HG03280 (cell line): Measurements from ENCODE around the gene AHRR.
"Not testable (repeated sequence)": the region's sequence is repeated elsewhere in the genome, so short reads cannot be mapped to it uniquely, and the experiment has no call there.

Source experiments
- ATAC-seq: cut with Tn5 transposase; IDR thresholded peaks from one replicate; pipeline ENCODE4 v1.9.1; 2021; ENCODE audit warnings: mild to moderate bottlenecking, moderate library complexity; ENCODE audit not compliant: unreplicated experiment

Gene AHRR

DNA sequence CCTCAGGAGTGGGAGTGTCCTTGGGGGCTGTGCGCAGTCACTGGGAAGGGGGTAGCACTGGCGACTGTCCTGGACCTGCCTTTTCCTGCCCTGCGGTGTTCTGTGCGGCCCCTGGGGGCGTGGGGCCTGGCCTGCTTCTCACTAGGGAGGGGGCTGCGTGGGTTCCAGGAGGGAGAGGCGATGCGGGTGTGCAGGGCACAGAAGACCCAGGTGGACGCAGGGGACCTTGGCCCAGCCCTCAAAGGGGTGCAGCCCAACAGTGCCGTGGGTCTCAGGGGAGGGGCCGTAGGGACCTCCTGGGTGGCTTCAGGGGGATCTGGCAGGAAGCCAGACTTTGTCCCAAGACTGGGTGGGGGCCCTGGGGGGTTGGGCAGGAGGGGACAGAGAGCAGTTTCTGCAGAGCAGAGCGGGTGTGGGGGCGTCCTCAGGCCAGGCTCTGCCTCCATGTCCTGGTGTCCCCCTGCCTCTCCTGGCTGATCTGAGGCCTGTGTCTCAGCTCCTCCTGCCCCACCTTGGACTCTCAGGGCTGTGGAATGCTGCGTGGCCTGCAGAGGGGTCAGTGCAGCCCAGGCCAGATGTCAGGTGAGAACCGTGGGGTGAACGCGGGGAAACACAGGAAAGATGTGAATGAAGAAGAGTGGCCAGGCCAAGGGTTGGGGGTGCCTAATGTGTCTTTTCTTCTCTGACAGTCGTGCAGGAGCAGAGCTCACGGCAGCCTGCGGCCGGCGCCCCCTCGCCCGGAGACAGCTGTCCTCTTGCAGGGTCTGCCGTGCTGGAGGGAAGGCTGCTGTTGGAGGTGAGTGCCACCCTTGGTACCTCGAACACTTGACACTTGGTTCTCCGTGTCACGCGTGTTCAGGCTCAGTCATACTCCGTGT is 54.6 kb downstream of the AHRR start:
- no peak for ATAC-seq

DNA sequence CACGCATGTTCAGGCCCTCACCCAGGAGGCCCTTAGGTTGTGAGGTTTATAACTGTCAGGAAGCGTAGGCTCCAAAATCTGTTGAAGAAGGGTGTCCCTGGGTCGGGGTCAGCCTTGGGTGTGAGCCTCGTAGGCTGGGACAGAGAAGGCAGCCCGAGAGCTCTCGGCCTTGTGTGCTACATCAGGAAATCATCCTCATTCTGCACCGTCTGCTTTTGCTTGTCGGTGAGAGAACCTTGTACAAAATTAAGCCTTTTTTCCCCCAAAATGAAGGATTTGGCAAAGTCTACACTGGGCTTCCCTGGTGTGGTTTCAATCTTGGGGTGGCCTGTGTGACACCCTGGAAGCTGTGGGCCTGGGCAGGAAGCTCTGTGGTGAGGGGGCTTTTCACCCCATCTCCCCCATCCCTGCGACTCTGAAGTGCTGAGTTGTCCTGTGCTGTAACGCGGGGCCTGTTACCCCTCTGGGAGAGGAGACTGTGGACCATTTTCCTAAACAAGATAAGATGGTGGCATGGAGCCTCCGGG is 55.3 kb downstream of the AHRR start:
- no peak for ATAC-seq

DNA sequence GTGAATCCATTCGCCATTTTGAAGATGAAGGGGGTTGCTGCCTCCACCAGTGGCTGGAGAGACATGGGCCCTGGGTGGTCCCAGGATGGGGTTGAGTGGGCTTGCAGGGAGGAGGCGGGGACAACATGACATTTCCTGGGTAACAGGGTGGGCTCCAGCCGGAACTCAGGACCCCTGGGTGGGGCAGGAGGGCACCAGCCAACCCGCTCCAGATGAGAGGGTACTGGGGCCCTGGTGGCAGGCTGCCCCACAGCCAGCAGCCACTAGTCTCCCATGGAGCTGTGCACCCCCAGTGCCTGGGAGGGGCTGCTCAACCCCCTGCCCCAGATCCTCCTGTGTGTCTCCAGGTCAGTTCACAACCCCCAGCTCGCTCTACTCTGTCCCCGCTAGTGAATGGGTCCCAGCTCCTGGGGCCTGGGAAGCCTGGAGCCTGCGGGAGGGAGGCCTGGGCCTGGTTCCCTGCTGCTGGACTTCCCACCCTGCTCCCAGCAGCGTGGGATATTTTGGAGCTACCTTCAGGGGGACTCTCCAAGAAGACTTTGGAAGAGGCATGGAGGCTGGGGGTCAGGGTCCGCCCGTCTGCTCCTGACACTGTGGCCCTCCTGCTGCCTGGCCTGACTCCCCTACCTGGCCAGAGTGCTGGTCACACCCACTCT is 55.9 kb downstream of the AHRR start:
- ATAC-seq: no peak

DNA sequence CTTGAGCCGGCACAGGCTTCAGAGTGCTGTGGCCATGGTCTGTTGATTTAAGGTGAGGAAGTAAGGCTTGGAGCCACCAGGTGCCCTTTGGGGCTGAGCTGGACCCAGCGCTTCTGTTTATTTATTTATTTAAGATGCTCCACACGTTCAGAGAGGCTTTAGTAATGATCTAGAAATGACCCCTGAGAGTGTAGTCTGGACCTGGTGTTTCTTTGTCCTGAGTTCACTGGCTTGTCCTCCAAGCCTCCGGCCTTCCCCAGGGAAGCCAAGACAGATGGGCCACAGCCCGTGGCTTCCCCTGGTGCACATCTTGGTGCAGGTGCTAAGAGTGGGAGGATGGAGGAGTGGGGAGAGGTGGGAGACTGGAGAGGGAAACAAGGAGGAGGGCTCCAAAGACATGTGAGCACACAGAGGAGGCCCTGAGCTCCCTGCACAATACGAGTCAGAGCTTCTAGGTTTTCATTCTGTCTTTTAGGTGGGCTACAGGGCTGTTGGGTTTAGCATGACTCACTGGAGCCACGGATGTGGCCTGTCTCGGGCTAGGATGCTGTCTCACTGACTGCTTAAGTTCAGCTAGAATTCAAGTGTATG is 56.9 kb downstream of the AHRR start:
- no peak for ATAC-seq

DNA sequence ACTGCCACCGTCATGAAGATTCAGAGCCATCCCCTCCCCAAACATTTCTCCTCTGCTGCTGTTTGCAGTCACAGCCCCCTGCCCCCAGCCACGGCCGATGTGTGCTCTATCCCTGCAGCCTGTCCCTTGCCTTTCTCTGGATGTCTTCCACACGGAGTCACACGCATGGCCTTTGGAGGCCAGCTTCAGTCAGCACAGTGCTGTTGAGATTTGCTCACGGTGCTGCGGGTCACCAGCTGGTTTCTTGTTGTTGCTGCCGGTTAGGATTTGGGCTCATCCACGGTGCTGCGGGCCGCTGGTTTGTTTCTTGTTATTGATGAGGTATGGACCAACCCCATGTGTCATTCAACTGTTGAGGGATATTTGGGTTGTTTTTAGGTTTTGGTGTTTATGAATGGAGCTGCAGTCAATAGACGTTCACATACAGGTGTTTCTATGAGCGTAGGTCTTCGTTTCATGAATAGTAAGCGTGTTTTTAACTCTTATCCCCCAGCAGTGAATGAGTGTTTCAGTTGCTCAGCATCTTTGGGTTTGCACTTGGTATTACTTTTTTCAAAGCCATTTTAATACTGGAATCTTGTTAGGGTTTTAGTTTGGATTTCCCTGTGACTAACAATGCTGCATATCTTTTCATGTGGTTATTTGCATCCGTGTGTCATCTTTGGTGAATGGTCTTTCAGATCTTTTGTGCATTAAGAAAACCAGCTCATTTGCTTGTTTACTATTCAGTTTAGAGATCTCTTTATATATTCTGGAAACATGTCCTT is 57.6 kb downstream of the AHRR start:
- ATAC-seq: no peak

DNA sequence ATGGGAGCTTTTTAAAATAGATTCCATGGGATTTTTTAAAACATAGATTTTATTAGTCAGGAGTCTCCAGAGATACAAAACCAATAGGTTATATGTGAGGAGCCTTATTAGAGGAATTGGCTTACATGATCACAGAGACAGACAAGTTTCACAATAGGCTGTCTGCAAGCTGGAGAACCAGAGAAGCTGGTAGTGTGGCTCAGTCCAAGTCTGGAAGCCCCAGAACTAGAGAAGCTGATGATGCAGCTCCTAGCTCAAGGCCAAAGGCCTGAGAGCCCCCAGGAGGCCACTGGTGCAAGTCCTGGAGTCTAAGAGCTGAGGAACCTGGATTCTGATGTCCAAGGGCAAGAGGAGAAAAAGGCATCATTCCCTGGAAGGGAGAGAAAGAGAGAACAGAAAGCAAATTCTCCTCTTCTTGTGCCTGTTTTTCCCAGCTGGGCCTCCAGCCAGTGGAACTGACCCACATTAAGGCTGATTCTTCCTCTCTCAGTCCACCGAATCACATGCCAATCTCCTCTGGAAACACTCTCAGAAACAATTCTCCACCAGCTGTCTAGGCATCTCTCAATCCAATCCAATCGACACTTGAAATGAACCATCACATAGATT is 59.3 kb downstream of the AHRR start:
- no peak for ATAC-seq

DNA sequence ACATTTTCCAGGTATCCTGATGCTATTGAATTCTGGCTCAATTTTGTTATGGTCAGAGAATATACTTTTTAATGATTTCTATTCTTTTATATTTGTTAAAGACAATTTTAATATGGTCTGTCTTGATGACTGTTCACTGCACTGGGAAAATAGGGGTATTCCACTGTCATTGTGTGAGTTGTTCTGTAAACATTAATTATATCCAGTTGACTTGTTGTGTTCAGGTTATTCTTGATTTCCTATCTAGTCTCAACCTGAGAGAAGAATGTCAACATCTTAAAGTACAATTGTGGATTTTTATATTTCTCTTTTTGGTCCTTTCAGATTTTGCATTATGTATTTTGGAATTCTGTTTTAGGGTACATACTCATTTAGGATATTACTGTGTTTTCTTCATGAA is 61.6 kb downstream of the AHRR start:
- no peak for ATAC-seq

DNA sequence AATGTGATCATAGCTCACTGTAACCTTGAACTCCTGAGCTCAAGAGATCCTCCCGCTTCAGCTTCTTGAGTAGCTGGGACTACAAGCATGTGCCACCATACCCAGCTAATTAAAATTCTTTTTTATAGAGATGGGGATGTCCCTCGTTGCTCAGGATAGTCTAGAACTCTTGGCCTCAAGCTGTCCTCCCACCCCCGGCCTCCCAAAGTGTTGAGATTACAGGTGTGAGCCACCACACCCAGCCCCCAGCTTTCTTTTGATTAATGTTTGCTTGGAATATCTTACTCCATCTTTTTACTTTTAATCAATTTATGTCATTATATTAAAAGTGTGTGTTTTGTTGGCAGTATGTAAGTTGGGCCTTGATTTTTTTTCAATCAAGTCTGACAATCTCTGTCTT is 62.1 kb downstream of the AHRR start:
- ATAC-seq: no peak

DNA sequence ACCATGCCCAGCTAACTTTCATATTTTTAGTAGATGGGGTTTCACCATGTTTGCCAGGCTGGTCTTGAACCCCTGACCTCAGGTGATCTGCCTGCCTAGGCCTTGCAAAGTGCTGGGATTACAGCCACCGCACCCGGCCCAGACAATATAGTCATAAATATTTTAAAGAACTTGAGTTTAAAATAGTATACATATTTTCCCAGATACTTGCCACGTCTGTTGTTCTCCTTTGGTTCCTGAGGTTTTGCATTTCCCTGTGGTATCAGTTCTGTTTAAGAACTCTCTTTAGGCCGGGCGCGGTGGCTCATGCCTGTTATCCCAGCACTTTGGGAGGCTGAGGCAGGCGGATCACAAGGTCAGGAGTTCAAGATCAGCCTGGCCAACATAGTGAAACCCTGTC is 63.1 kb downstream of the AHRR start:
- not testable (repeated sequence) for ATAC-seq

DNA sequence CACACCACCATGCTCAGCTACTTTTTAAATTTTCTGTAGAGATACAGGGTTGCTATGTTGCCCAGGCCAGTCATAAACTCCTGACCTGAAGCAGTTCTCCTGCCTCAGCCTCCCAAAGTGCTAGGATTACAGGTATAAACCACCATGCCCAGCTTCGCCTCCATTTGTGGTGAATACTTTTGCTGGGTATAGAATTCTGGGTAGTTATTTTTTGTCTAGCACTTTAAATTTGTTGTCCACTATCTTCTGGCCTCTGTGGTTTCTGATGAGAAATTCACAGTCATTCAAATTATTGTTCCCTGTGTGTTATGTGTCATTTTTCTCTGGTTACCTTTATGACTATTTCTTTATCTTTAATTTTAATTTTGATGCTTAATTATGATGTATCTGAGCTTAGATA is 63.8 kb downstream of the AHRR start:
- ATAC-seq: no peak

DNA sequence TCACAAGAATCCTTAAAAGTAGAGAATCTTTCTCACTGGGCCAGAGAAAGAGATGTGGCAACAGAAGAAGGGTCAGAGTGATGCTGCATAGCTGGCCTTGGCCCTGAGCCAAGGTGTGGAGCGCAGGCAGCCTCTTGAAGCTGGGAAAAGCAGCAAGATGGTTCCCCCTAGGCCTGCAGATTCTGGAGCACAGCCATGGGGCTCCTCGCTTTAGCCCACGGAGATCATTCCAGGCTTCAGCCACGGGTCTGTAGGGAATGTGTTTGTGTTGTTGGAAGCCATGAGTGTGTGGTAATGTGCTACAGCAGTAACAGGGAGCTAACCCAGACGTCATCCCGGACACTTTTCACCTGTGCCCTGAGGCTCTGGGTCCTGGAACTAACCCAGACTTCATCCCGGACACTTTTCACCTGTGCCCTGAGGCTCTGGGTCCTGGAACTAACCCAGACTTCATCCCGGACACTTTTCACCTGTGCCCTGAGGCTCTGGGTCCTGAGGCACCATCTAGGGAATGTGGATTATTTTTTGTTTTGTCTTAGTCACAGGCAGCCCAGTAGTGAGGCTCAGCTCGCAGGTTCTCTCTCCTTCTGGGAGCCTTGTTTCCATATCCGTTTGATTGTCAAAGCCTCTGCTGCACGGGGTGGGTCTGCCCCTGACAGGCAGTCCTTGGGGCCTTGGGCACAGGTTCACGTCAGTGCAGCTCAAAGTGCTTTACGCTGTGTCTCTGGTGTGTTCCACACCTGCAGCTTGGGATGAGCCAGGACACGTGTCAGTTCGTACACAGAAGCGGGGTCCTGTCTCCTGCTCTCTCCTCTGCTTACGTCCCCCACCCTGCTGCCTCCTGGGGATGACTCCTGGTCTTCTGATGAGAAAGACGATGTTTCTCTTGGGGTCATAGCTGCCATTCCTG is 65.2 kb downstream of the AHRR start:
- ATAC-seq: no peak

DNA sequence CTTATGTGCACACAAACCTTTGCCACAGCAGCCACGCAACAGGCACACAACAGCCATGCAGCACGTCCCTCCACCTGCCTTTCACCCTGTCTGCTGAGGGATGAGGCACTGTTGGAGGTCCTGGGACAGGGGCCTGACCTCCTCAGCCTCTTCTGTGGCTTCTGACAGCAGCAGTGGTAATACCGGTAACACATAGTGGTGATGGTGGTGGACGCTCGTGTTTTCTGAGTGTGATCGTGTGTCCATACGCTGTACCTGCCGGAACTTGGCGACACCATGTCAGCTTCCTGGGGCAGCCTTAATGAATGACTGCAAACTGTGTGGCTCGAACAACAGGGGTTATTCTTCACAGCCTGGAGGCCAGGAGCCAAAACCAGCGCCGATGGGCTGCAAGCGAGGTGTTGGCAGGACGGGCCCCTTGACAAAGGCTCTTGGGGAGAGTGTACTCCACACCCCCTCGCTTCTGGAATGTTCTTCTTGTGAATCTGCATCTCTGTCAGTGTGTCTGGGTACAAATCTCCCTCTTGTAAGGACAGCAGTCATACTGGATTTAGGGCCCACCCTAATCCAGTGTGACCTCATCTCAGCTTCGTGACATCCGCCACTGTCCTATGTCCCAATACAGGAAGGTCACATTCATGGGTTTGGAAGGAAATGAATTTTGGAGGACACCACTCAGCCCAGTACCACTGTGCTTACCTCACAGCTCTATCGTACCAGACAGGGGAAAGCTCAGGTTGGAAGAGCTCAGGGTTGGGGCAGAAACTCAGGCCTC is 66.2 kb downstream of the AHRR start:
- ATAC-seq: no peak

DNA sequence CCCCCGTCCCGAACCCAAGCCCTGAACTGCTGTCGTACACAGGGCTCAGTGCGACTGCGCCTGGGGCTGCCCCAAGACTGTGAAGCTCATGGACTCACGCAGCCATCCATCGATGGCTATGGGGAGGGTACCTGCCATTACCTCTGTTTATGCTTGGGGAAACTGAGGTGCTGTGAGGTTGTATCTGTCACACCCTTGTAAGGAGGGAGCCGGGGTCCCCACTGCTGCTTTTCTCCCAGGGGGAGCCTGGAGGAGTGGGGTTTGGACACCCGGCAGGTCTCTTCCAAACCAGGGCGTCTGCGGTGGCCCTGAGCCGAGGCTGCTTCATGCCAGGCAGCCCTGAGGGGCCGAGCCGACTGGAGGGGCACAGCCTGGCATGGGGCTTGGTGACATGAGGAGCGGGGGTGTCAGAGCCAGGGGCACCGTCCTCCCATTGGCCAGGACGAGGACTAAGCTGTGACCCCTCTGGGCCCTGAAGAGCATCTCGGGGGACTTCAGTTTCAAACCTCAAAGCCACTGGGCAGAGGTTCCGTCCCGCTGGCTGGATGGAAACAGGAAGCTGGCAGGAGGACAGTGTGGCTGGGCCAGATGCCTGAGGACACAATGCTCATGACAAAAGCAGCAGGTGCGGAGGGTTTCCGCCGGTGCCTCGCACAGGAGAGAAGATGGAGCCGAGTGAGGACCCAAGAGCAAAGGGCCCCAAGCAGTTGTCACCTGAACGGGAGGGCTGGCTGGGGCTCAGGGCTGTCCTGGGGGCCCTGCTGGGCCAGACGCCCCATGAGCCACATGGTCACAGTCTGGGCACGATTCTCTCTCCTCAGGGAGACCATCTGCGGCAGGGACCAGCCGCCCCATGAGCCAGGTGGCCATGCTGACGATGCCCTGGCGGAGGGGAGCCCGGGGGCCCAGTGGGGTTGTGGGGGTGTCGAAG is 67.0 kb downstream of the AHRR start:
- no peak for ATAC-seq

DNA sequence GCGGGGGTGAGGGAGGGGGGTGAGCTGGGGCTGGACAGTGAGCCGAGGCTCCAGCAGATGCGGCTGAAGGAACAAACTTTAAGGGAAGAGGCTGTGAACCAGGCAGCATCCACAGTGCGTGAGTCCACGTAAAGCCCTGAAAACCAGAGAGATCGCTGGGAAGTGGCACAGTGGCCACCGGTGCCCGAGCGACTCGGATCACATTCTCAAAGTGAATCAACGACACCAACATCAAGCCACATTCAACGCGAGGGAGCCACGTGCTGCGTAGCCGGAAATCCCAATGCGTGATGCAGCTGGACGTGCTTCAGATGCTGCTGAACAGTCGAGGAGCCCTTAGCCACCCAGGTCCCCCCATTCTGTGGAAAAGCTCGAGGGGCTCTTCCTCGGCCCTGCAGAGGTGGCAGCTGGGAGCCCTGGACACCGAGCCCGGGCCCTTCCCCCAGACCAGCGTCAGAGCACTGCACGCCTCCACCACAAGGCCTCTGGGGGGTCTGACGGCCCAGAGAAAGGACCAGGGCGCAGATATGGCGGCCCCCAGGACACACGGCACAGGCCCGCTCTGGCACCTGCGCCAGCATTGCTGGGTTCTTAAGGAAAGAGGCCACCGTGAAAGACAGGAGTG is 67.8 kb downstream of the AHRR start:
- no peak for ATAC-seq

DNA sequence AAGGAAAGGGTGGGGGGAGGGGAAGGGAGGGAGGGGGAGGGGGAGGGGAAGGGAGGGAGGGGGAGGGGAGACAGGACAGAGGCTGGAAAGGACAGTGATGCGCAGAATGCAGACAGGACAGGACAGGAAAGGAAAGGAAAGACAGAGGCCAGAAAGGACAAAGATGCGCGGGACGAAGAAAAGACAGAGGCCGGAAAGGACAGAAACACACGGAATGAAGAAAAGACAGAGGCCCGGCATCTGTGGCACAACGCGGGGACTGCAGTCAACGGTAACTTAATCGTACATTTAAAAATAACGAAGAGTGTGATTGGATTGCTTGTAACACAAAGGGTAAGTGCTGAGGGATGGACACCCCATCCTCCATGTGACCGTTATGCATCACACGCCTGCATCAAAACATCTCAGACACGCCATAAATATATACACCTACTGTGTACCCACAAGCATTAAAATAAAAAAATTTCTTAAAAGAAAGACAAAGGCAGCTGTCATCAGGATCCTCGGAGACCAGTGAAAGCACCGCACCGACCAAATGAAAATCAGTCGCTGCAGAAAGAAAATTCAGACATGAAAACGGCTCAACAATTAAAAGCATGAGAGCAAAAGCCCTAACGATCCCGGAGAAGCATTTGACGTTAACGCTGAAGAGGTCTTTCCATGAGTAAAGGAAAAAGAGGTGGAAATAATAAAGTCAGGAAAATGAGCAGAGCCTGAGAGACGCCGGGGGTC is 68.5 kb downstream of the AHRR start:
- ATAC-seq: no peak

DNA sequence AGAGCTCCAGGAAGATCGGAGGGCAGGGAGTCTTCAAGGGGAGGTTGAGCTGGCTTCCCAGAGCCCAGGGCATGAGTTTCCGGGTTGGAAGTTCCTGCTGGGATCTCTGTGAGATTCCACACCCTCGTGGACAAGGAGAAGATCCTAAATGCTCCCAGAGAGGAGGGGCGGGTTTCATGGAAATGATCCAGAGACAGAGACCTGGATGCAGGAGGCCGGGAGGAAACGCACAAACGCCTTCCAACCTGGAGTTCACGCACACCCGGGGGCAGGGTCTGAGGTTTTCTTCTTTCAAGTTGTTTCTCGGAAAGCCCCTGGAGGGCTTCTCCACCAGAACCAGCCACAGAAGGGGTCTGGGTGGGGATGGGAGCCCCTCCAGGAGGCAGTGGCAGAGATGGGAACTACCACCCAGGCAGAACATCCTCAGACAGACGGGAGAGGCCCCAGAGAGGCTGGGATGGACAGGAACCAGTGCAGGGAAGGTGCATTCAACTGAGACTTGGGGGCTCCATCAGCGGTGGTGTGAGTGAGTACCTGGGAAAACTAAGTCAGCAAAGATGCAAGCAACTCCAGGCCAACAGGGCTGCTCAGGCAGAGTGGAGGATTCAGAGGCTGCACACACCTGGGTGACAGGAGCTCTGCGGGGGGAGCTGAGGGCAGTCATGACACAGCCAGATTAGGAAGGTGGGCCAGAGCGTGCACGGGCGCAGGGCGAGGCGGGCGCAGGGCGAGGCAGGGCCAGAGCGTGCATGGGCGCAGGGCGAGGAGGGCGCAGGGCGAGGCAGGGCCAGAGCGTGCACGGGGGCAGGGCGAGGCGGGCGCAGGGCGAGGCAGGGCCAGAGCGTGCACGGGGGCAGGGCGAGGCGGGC is 69.3 kb downstream of the AHRR start:
- ATAC-seq: no peak
